ENCODE measurements around the gene MAGI1. TPM values are rescaled to one million over a fixed set of nuclear protein-coding genes. Genes with fewer than 3 reads are reported as not detected.

MAGI1 gene
- total RNA-seq, 2 donors from 2014 or later, result 23.4 to 41.4 TPM

DNA sequence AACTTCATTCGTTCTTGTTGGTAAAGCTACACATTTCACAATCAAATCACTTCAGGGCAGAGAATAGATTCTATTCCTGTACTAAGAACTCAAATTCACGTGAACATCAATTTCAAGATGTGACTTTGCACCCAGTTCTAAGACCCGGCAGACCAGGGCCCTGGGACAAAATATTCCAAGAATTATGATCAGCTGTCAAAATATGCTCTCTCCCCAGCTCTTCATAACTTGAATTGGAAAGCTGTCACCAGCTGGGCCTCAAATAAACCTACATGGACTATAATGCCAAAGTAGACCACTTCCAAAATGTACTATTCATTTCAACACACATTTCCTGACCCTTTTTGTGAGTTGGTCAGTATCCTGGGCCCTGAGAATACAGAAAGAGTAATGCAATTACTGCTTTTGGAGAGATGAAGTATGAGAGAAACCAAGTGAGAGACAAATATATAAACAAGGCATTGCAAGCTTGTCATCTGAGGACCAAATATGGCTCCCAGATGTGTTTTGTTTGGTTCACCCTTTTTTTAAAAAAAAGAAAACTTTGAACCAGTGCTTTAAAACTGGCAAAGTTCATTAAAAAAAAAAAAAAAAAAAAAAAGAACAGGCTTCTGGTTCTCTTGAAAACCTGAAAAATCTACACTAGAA, 14.9 kb downstream of the MAGI1 start:
- Histone ChIP-seq H3K9me3 (no peaks in the 10 kb centered on the region), H3K9ac (ENCODE audit: low read depth in 2 of 2, low read length in 2 of 2) (no peak overlapping the region), H3K4me3 (no peak overlapping the region), H3K36me3 (no peaks in the 10 kb centered on the region), H3K27me3 (no peaks in the 10 kb centered on the region), H3K27ac (no peak overlapping the region), H3K4me1 (no peaks in the 10 kb centered on the region)
- DNase-seq, result no peak
- TF ChIP-seq, protein P1, sequence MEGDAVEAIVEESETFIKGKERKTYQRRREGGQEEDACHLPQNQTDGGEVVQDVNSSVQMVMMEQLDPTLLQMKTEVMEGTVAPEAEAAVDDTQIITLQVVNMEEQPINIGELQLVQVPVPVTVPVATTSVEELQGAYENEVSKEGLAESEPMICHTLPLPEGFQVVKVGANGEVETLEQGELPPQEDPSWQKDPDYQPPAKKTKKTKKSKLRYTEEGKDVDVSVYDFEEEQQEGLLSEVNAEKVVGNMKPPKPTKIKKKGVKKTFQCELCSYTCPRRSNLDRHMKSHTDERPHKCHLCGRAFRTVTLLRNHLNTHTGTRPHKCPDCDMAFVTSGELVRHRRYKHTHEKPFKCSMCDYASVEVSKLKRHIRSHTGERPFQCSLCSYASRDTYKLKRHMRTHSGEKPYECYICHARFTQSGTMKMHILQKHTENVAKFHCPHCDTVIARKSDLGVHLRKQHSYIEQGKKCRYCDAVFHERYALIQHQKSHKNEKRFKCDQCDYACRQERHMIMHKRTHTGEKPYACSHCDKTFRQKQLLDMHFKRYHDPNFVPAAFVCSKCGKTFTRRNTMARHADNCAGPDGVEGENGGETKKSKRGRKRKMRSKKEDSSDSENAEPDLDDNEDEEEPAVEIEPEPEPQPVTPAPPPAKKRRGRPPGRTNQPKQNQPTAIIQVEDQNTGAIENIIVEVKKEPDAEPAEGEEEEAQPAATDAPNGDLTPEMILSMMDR (IDR thresholded peaks at IDR 0.05), result no peak
- intact Hi-C loops (cut with DNase I), result no loop called here

DNA sequence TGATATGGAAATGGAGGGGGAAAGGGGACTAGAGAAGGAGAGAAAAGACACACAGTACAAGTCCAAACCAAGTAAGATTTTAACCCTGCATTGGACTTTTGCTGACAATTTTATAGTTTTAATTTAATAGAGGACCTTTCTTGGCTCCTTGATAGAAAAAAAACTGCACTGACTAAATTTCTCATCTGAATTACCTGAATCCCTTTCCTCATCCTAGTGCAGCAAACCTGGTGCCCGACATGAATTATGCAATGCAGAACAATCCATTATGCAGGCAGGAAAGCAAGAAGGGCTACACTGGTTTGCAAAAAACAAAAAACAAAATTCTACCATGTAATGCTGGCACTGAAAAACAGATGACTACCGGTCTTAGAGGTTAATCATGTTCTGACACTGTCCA, 15.5 kb downstream of the MAGI1 start:
- intact Hi-C loops (cut with DNase I), result no loop called here
- H3K9ac ChIP-seq (ENCODE audit: low read depth in 2 of 2, low read length in 2 of 2), result no peak overlapping the region
- no peak overlapping the region for H3K4me3 ChIP-seq
- no peaks in the 10 kb centered on the region for H3K36me3 ChIP-seq
- H3K27me3 ChIP-seq, result no peaks in the 10 kb centered on the region
- TF ChIP-seq, protein P1 (IDR thresholded peaks at IDR 0.05), result no peak
- no peaks in the 10 kb centered on the region for H3K9me3 ChIP-seq
- DNase-seq, result no peak
- H3K27ac ChIP-seq, result no peak overlapping the region
- H3K4me1 ChIP-seq, result no peaks in the 10 kb centered on the region

DNA sequence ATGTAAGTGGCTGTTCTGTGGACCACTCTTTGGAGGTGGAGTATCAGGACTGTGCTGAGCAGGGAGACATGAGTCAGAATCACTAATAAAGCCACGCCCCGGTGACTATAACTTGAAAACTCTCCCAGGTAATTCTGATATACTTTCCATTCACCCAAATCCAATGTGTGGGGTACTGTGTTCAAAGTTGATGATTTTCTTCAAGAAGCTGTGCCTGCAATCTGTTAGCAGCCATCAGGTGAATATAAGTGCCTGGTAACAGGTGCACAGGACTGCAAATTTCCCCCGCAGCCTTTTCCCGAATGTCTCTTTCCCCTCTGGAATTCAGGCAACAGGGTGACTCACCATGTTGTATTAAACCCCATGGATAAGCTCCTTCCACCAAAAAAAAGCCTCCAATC, 17.0 kb downstream of the MAGI1 start:
- intact Hi-C loops (cut with DNase I), result no loop called here
- Histone ChIP-seq H3K4me1 (no peaks in the 10 kb centered on the region), H3K27ac (no peak overlapping the region), H3K4me3 (no peak overlapping the region), H3K36me3 (no peaks in the 10 kb centered on the region), H3K27me3 (no peaks in the 10 kb centered on the region), H3K9ac (ENCODE audit: low read depth in 2 of 2, low read length in 2 of 2) (no peak overlapping the region), H3K9me3 (no peaks in the 10 kb centered on the region)
- no peak for DNase-seq
- TF ChIP-seq, protein P1 (IDR thresholded peaks at IDR 0.05), result no peak

DNA sequence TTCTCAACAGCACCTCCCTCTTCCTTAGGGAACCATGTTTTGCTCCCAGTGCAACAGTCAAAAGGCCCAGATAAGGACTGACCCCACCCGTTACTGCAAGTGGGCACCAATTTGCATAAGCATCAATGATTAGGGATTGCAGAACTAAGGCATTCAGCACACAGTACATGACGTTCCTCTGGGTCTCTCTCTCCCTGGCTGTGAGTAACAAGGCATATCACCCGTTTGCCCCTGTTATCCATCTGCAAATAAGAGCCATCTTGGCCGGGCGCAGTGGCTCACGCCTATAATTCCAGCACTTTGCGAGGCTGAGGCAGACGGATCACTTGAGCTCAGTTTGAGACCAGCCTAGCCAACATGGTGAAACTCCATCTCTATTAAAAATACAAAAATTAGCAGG, 18.8 kb downstream of the MAGI1 start:
- Histone ChIP-seq H3K27ac (no peak overlapping the region), H3K4me1 (no peaks in the 10 kb centered on the region), H3K4me3 (no peak overlapping the region), H3K9ac (ENCODE audit: low read depth in 2 of 2, low read length in 2 of 2) (no peak overlapping the region), H3K36me3 (no peaks in the 10 kb centered on the region), H3K27me3 (no peaks in the 10 kb centered on the region), H3K9me3 (no peaks in the 10 kb centered on the region)
- DNase-seq, result no peak
- TF ChIP-seq, protein P1 (IDR thresholded peaks at IDR 0.05), result no peak
- intact Hi-C loops (cut with DNase I), result no loop called here

DNA sequence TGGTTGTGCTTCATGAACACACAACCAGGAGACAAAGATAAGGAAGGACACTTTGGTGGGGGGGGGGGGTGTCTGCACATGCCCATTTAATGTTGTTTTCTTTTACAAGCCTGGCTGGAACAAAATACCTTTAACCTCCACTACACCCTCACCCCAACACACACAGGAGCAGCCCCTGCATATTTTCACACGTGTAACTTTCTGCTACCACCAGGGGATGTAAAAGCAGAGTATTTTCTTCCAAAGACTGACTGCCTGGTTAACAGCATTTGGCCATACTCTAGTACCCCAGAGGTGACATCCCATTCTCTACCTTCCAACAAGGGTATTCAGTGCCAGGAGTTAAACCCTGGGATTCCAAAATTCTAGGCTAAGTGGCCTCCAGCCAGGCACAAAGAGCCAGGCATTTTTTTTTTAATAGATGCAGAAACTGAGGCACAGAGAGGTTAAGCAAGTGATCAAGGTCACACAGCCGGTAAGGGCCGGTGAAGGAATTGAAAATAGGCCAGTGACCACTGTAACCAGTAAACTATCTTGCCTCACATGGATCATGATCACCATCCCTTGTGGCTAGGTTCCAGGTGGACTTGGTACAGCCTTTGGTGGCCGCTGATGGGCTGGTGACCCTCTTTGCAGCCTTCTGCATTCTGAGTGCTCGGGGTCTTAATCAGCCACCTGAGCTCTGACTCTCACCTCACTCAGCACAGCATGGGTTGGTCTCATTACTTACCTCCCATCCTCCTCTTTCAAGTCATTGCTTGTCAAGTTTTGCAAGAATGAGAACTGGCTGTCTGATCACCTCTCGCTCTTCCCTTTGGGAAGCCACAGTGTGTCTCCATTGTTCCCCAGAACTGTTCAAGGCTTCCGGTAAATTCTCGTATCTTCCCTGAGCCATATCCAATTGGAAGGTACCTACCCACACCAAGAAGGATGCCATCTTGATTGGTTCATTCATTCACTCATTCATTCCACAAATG, 20.4 kb downstream of the MAGI1 start:
- no peak overlapping the region for H3K4me3 ChIP-seq
- intact Hi-C loops (cut with DNase I), result no loop called here
- no peak overlapping the region for H3K27ac ChIP-seq
- no peaks in the 10 kb centered on the region for H3K9me3 ChIP-seq
- no peaks in the 10 kb centered on the region for H3K36me3 ChIP-seq
- no peaks in the 10 kb centered on the region for H3K27me3 ChIP-seq
- no peak for DNase-seq
- TF ChIP-seq, protein P1 (IDR thresholded peaks at IDR 0.05), result no peak
- H3K9ac ChIP-seq (ENCODE audit: low read depth in 2 of 2, low read length in 2 of 2), result no peak overlapping the region
- H3K4me1 ChIP-seq, result no peaks in the 10 kb centered on the region

Data from colonic mucosa (tissue), 4 donors.